Measurements from ENCODE around the gene BBS2. TPM values are rescaled to one million over a fixed set of nuclear protein-coding genes. Genes with fewer than 3 reads are reported as not detected.

Gene BBS2
- total and polyA plus RNA-seq, 2 donors: 36.2 to 49.2 TPM

DNA sequence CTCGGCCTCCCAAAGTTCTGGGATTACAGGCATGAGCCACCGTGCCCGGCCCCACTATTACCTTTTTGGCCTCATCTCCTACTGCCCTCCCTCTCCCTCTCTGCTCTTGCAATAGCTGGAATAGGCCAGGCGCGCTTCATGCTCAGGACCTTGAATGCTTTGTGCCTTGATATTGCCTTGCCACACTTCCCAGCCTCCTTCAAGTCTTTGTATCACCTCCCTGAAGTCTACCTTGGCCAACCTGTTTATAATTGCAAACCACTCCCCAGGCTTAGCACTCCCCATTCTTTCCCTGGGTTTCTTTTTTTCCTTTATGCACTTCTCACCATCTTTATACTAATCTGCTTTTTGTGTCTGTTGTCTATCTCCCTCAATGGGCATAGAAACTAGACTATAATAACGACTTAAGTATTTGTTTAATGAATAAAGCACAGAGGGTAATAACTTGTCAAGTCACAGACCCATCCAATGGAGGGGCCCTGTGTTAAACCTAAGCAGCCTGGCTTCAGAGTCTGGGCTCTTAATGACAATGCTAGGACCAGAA lies 61.8 kb downstream of the BBS2 start:
- Histone ChIP-seq H3K27me3 (ENCODE audit: control insufficient read depth in 2 of 2, insufficient read depth in 1 of 2, low read length in 1 of 2) (no peaks in the 10 kb centered on the region), H3K9me3 (ENCODE audit: control insufficient read depth in 2 of 2, insufficient read depth in 1 of 2, low read length in 1 of 2) (no peaks in the 10 kb centered on the region), H3K36me3 (ENCODE audit: control insufficient read depth in 2 of 2, insufficient read depth in 2 of 2, low read length in 1 of 2) (peaks cover 9 to 55% of the 10 kb centered on the region in 2 donors), H3K4me1 (ENCODE audit: control insufficient read depth in 2 of 2, insufficient read depth in 2 of 2, low read length in 2 of 2) (no peaks in the 10 kb centered on the region), H3K27ac (ENCODE audit: low read depth in 1 of 2, low read length in 1 of 2) (no peak overlapping the region), H3K4me3 (ENCODE audit: low read length in 2 of 2) (no peak overlapping the region)
- 98% methylated on average over 6 of the region's 6 CpGs for WGBS
- no peak for DNase-seq (ENCODE audit: low read depth in 6 of 9, low spot score in 9 of 9)

DNA sequence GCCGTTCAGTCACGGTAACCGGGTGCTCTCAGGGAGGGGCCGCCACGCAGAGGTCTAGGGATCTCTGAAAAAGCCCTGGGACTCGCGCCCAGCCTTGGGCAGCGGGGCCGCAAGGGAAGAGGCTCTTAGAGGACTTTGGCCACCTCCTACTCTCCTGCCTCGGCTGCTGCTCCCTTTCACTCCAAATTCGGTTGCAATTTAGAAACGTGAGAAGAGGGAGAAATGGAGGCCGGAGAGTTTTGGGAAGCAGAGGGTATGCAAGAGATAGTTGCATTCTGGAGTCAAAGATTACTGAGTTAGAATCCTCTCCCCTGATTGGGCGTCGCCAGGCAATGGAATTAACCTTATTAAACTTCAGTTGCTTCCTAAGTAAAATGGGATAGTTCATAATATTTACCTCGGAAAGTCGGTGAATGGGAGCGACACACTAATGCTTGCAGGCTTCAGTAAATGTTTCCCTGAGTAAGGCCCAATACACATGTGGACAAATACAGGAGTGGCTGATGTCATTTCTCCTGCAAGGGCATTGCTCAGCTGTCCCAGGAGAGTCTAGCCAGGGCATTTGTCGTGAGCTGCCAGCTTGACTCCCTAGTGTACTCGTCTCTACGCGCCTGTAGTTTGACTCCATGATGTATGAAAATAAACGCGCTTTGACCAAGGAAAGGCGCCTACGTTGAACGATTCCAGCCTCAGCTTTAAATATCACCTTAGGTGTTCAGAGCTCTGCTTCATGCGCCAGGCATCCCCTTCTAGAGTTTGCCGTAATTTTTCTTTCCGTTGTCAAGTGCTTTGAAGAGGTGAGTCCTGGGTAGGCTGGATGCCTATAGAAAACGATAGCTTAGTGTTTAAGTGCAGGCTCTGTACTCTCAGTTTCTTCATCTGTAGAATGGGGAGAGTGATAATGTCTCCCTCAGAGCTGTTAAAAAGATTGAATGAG lies 67.8 kb downstream of the BBS2 start:
- WGBS: 14% methylated on average over 31 of the region's 31 CpGs
- peaks cover 0 to 37% of the 10 kb centered on the region in 2 donors for H3K36me3 ChIP-seq (ENCODE audit: control insufficient read depth in 2 of 2, insufficient read depth in 2 of 2, low read length in 1 of 2)
- peak overlapping the region; percentile 75 to 88 for H3K27ac ChIP-seq (ENCODE audit: low read depth in 1 of 2, low read length in 1 of 2)
- H3K4me3 ChIP-seq (ENCODE audit: low read length in 2 of 2): peak overlapping the region; percentile 66 to 98
- DNase-seq (ENCODE audit: low read depth in 6 of 9, low spot score in 9 of 9): peak in 5 of 9 donors; percentile 3 to 37 (median 14)
- H3K4me1 ChIP-seq (ENCODE audit: control insufficient read depth in 2 of 2, insufficient read depth in 2 of 2, low read length in 2 of 2): peaks cover 19 to 21% of the 10 kb centered on the region in 2 donors
- H3K27me3 ChIP-seq (ENCODE audit: control insufficient read depth in 2 of 2, insufficient read depth in 1 of 2, low read length in 1 of 2): no peaks in the 10 kb centered on the region
- H3K9me3 ChIP-seq (ENCODE audit: control insufficient read depth in 2 of 2, insufficient read depth in 1 of 2, low read length in 1 of 2): peaks cover 0 to 3% of the 10 kb centered on the region in 2 donors

DNA sequence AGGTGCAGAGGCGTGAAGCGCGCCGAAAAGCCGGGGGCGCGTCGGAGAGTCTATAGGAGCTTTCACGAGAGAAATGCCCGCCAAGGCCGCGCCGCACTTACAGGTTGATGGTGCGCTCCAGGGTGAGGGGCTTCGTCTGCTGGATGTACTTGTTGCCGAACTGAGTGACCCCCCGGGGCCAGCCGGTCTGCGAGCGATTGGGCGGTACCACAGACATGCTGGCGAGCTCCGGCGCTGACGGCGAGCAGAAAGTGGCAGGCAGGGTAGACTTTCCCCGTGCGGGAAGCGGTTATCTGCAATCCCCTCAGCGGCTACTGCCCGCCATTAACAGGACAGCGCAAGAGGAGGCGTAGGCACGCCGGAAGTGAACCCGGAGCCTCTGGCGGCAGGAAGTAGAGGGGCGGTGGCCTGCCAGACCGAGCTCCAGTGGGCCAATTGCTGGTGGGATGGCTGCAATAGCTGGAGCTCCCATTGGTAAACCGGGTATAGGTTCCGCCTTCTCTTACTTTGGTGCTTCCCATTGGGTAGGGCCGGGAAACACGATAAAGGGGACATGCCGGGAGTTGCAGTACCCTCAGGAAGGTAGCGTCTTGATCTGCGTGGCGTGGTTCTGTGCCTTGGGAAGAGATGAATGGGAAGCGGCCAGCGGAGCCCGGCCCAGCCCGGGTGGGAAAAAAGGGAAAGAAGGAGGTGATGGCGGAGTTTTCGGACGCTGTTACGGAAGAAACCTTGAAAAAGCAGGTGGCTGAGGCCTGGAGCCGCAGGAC lies 68.7 kb downstream of the BBS2 start, which contains the start of the genes NUDT21 and OGFOD1:
TSS of gene NUDT21 (minus strand) at position 347 of the 767 bp plus-strand sequence. CDS start at position 217, 130 bp downstream.
TSS of gene OGFOD1 (plus strand) at position 569 of the 767 bp plus-strand sequence. CDS start at position 628, 59 bp downstream.
- Histone ChIP-seq H3K36me3 (ENCODE audit: control insufficient read depth in 2 of 2, insufficient read depth in 2 of 2, low read length in 1 of 2) (peaks cover 0 to 38% of the 10 kb centered on the region in 2 donors), H3K4me1 (ENCODE audit: control insufficient read depth in 2 of 2, insufficient read depth in 2 of 2, low read length in 2 of 2) (peaks cover 19 to 21% of the 10 kb centered on the region in 2 donors), H3K9me3 (ENCODE audit: control insufficient read depth in 2 of 2, insufficient read depth in 1 of 2, low read length in 1 of 2) (peaks cover 0 to 3% of the 10 kb centered on the region in 2 donors), H3K27me3 (ENCODE audit: control insufficient read depth in 2 of 2, insufficient read depth in 1 of 2, low read length in 1 of 2) (no peaks in the 10 kb centered on the region), H3K4me3 (ENCODE audit: low read length in 2 of 2) (peak within 1 kb of the TSS; percentile 66 to 98), H3K27ac (ENCODE audit: low read depth in 1 of 2, low read length in 1 of 2) (peak within 1 kb of the TSS; percentile 79 to 88)
- DNase-seq (ENCODE audit: low read depth in 6 of 9, low spot score in 9 of 9): peak; percentile 79 to 98 (median 94)
- under 1% methylated on average over 56 of the region's 56 CpGs for WGBS

DNA sequence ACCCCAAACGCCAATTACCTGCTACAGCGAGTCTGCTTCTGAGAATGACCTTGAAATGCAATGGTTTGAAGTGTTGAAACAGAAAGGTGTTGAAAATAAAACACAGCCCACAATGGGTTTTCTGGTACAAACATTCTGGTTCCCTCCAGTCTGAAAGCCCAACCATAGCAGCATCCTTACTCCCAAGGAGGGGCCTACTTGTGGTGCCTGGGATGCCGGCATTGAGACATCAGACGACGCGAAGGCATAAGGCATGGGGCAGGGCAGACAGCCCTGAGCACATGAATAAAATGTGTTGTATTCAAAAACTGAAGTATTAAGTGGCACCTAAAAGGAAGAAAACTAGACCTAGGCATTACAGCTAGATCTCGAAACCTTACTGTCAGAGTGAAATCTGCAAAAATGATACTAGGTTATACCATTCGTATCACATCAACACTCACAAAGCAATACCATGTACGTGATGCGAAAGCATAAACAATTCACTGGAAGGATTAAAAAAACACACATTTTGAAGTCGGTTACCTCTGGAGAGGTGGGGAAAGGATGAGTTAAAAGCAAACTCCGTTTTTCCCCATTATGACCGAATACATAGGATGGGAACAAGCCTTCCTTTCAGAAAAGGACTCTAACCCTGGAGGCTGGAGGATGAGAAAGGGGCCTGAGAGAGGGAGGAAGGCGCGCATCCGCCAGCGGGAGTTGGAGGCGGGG lies 69.4 kb downstream of the BBS2 start:
- Histone ChIP-seq H3K27me3 (ENCODE audit: control insufficient read depth in 2 of 2, insufficient read depth in 1 of 2, low read length in 1 of 2) (no peaks in the 10 kb centered on the region), H3K4me3 (ENCODE audit: low read length in 2 of 2) (peak overlapping the region; percentile 66 to 98), H3K27ac (ENCODE audit: low read depth in 1 of 2, low read length in 1 of 2) (peak overlapping the region; percentile 79 to 88), H3K36me3 (ENCODE audit: control insufficient read depth in 2 of 2, insufficient read depth in 2 of 2, low read length in 1 of 2) (peaks cover 0 to 38% of the 10 kb centered on the region in 2 donors), H3K9me3 (ENCODE audit: control insufficient read depth in 2 of 2, insufficient read depth in 1 of 2, low read length in 1 of 2) (peaks cover 0 to 3% of the 10 kb centered on the region in 2 donors), H3K4me1 (ENCODE audit: control insufficient read depth in 2 of 2, insufficient read depth in 2 of 2, low read length in 2 of 2) (peaks cover 19 to 21% of the 10 kb centered on the region in 2 donors)
- peak in 4 of 9 donors; percentile 30 to 69 (median 44) for DNase-seq (ENCODE audit: low read depth in 6 of 9, low spot score in 9 of 9)
- WGBS: 19% methylated on average over 18 of the region's 18 CpGs

DNA sequence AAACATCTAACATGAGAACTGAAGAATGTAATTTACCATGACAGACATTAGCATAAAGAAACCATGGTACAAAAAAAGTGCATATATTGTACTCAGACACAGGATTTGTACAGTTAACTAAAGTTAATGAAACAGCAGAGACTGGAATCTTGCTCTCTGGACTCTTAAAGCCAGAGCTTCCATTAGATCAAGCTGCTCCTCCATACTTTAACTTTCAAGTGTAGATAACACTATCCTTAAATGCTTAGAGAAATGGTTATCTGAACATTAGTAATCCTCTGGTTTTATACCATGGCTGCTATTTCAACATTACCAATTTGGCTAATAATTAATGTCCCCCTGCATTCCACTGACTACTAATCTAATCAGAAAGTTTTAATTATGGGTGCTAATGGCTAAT lies 71.8 kb downstream of the BBS2 start:
- Histone ChIP-seq H3K4me3 (ENCODE audit: low read length in 2 of 2) (no peak overlapping the region), H3K4me1 (ENCODE audit: control insufficient read depth in 2 of 2, insufficient read depth in 2 of 2, low read length in 2 of 2) (peaks cover 19 to 21% of the 10 kb centered on the region in 2 donors), H3K36me3 (ENCODE audit: control insufficient read depth in 2 of 2, insufficient read depth in 2 of 2, low read length in 1 of 2) (peaks cover 10 to 31% of the 10 kb centered on the region in 2 donors), H3K27ac (ENCODE audit: low read depth in 1 of 2, low read length in 1 of 2) (no peak overlapping the region), H3K27me3 (ENCODE audit: control insufficient read depth in 2 of 2, insufficient read depth in 1 of 2, low read length in 1 of 2) (no peaks in the 10 kb centered on the region), H3K9me3 (ENCODE audit: control insufficient read depth in 2 of 2, insufficient read depth in 1 of 2, low read length in 1 of 2) (peaks cover 0 to 3% of the 10 kb centered on the region in 2 donors)
- DNase-seq (ENCODE audit: low read depth in 6 of 9, low spot score in 9 of 9): no peak

GRCh38 chr16:56447286-56447685 lies 72.5 kb downstream of the BBS2 start:
- Histone ChIP-seq H3K4me3 (ENCODE audit: low read length in 2 of 2) (no peak overlapping the region), H3K36me3 (ENCODE audit: control insufficient read depth in 2 of 2, insufficient read depth in 2 of 2, low read length in 1 of 2) (peaks cover 10 to 33% of the 10 kb centered on the region in 2 donors), H3K9me3 (ENCODE audit: control insufficient read depth in 2 of 2, insufficient read depth in 1 of 2, low read length in 1 of 2) (peaks cover 0 to 3% of the 10 kb centered on the region in 2 donors), H3K4me1 (ENCODE audit: control insufficient read depth in 2 of 2, insufficient read depth in 2 of 2, low read length in 2 of 2) (peaks cover 15 to 17% of the 10 kb centered on the region in 2 donors), H3K27me3 (ENCODE audit: control insufficient read depth in 2 of 2, insufficient read depth in 1 of 2, low read length in 1 of 2) (no peaks in the 10 kb centered on the region), H3K27ac (ENCODE audit: low read depth in 1 of 2, low read length in 1 of 2) (no peak overlapping the region)
- no peak for DNase-seq (ENCODE audit: low read depth in 6 of 9, low spot score in 9 of 9)
- 79% methylated on average over 2 of the region's 2 CpGs for WGBS

DNA sequence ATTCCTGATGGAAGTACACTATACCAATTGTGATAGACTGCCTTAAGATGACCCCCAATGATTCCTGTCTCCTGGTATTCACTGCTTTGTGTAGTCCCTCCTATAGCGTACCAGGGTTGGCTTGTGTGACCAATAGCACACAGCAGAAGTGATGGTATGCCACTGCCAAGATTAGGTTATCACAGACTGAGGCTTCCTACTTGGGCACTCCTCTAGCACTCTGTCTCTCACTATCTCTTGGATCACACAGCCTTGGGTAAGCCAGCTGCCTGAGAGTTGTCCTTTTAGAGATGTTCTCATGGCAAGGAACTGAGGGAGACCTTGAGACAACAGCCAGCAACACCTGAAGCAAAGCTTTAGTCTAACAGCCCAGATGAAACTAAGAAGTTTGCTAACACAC lies 81.8 kb downstream of the BBS2 start:
- no peak for DNase-seq (ENCODE audit: low read depth in 6 of 9, low spot score in 9 of 9)
- Histone ChIP-seq H3K4me1 (ENCODE audit: control insufficient read depth in 2 of 2, insufficient read depth in 2 of 2, low read length in 2 of 2) (no peaks in the 10 kb centered on the region), H3K27me3 (ENCODE audit: control insufficient read depth in 2 of 2, insufficient read depth in 1 of 2, low read length in 1 of 2) (no peaks in the 10 kb centered on the region), H3K4me3 (ENCODE audit: low read length in 2 of 2) (no peak overlapping the region), H3K27ac (ENCODE audit: low read depth in 1 of 2, low read length in 1 of 2) (no peak overlapping the region), H3K9me3 (ENCODE audit: control insufficient read depth in 2 of 2, insufficient read depth in 1 of 2, low read length in 1 of 2) (no peaks in the 10 kb centered on the region), H3K36me3 (ENCODE audit: control insufficient read depth in 2 of 2, insufficient read depth in 2 of 2, low read length in 1 of 2) (peaks cover 35 to 59% of the 10 kb centered on the region in 2 donors)
- WGBS: 94% methylated on average over 1 of the region's 1 CpG

- peaks cover 31 to 66% of the 10 kb centered on the region in 2 donors for H3K36me3 ChIP-seq (ENCODE audit: control insufficient read depth in 2 of 2, insufficient read depth in 2 of 2, low read length in 1 of 2)
- no peak for DNase-seq (ENCODE audit: low read depth in 6 of 9, low spot score in 9 of 9)
- no peak overlapping the region for H3K27ac ChIP-seq (ENCODE audit: low read depth in 1 of 2, low read length in 1 of 2)
- no peaks in the 10 kb centered on the region for H3K27me3 ChIP-seq (ENCODE audit: control insufficient read depth in 2 of 2, insufficient read depth in 1 of 2, low read length in 1 of 2)
- H3K4me1 ChIP-seq (ENCODE audit: control insufficient read depth in 2 of 2, insufficient read depth in 2 of 2, low read length in 2 of 2): no peaks in the 10 kb centered on the region
- H3K4me3 ChIP-seq (ENCODE audit: low read length in 2 of 2): no peak overlapping the region
- no peaks in the 10 kb centered on the region for H3K9me3 ChIP-seq (ENCODE audit: control insufficient read depth in 2 of 2, insufficient read depth in 1 of 2, low read length in 1 of 2)
Observed at GRCh38 chr16:56436258-56436657, 83.6 kb downstream of the BBS2 start.
